HepG2 (cell line): Measurements from ENCODE around the gene CLDN9. TPM values are rescaled to one million over a fixed set of nuclear protein-coding genes. Genes with fewer than 3 reads are reported as not detected.
A peak's percentile ranks its signal among the peaks of the same experiment; 100 is the strongest.

Source experiments
- CTCF ChIP-seq: sonication (generic); formaldehyde crosslinking; IDR thresholded peaks from 2 replicates; pipeline ENCODE4 v1.5.0; 2020; ENCODE audit warnings: mild to moderate bottlenecking, missing genetic modification reagents, moderate library complexity
- FOXA1 ChIP-seq, 2 experiments: fragments of 450-650 bp in 1 of 2; sonication (generic) in 1 of 2; formaldehyde crosslinking in 1 of 2; IDR thresholded peaks; 2 replicates each; pipeline versions ENCODE4 v1.4.0 to v1.6.1; 2016 to 2020; ENCODE audit warnings: missing genetic modification reagents in 1 of 2
- GABPA ChIP-seq, 2 experiments: IDR thresholded peaks; 2 replicates each; pipeline ENCODE4 v1.6.1; 2011 to 2016; ENCODE audit warnings: low read depth in 2 of 2, low read length in 1 of 2, missing biosample characterization in 1 of 2, missing genetic modification characterization in 1 of 2
- HMGA1 ChIP-seq: sonication (generic); formaldehyde crosslinking; conservative IDR thresholded peaks from 2 replicates; pipeline ENCODE4 v1.4.0; 2020; ENCODE audit warnings: missing genetic modification reagents
- IKZF1 ChIP-seq: fragments of 450-650 bp; IDR thresholded peaks from 2 replicates; pipeline ENCODE4 v1.7.1; 2016
- ISX ChIP-seq: sonication (generic); formaldehyde crosslinking; conservative IDR thresholded peaks from 2 replicates; pipeline ENCODE4 v1.5.0; 2020; ENCODE audit warnings: missing genetic modification reagents
- NAIF1 ChIP-seq: sonication (generic); formaldehyde crosslinking; IDR thresholded peaks from 2 replicates; pipeline ENCODE4 v1.5.0; 2020; ENCODE audit warnings: mild to moderate bottlenecking, missing genetic modification reagents, borderline replicate concordance
- NPAS2 ChIP-seq: sonication (generic); formaldehyde crosslinking; IDR thresholded peaks from 2 replicates; pipeline ENCODE4 v1.8.0; 2022; ENCODE audit warnings: mild to moderate bottlenecking, missing genetic modification reagents, borderline replicate concordance
- ZBTB38 ChIP-seq: sonication (generic); formaldehyde crosslinking; IDR thresholded peaks from 2 replicates; pipeline ENCODE4 v1.5.1; 2020; ENCODE audit warnings: mild to moderate bottlenecking, missing genetic modification reagents
- ZBTB40 ChIP-seq, 2 experiments: fragments of 450-650 bp in 1 of 2; sonication (generic) in 1 of 2; formaldehyde crosslinking in 1 of 2; IDR thresholded peaks; 2 replicates each; pipeline versions ENCODE4 v1.6.1 to v1.8.0; 2016 to 2022; ENCODE audit warnings: antibody characterized with exemption in 1 of 2, mild to moderate bottlenecking in 1 of 2, missing genetic modification reagents in 1 of 2
- ZFAT ChIP-seq: sonication (generic); formaldehyde crosslinking; conservative IDR thresholded peaks from 2 replicates; pipeline ENCODE4 v1.8.1; 2023; ENCODE audit warnings: missing genetic modification reagents, inconsistent platforms
- ZFX ChIP-seq: sonication (generic); formaldehyde crosslinking; IDR thresholded peaks from 2 replicates; pipeline ENCODE4 v1.4.0; 2020; ENCODE audit warnings: mild to moderate bottlenecking, low read depth, missing genetic modification reagents, moderate library complexity
- ZNF20 ChIP-seq: sonication (generic); formaldehyde crosslinking; IDR thresholded peaks from 2 replicates; pipeline ENCODE4 v1.4.0; 2020; ENCODE audit warnings: mild to moderate bottlenecking, moderate library complexity, missing genetic modification reagents
- ZNF263 ChIP-seq: sonication (generic); formaldehyde crosslinking; IDR thresholded peaks from 2 replicates; pipeline ENCODE4 v1.4.0; 2020; ENCODE audit warnings: missing genetic modification reagents
- polyA plus RNA-seq, 8 experiments: library from polyadenylated mRNA; depleted of rRNA in 3 of 8; stranded (reverse) in 7 of 8; unstranded in 1 of 8; fragments of >200 nt; fragmentation: Illumina TruSeq in 4 of 8; extraction: Trizol in 4 of 8; gene quantifications; 2 replicates each; pipeline versions ENCODE4 v1.2.1 to v1.2.3, GENCODE V29; 2011 to 2016; ENCODE audit warnings: low read depth in 4 of 8, missing spikeins in 1 of 8, mixed read lengths in 1 of 8; ENCODE audit not compliant: insufficient read depth in 1 of 8
- total RNA-seq, 5 experiments: library from RNA; depleted of rRNA; stranded (reverse); fragments of >200 nt; fragmentation: Illumina TruSeq; extraction: Trizol; gene quantifications; 2 replicates each; pipeline ENCODE4 v1.2.3, GENCODE V29; 2016; ENCODE audit warnings: low read depth in 1 of 5
- TF ChIP-seq, protein P1 (sequence below): sonication (generic); formaldehyde crosslinking; IDR thresholded peaks from 2 replicates; pipeline ENCODE4 v1.4.0; 2020; ENCODE audit warnings: missing genetic modification reagents, borderline replicate concordance

CLDN9 gene
- total and polyA plus RNA-seq, 2 of the 13 experiments (the other 11 are each of a cell fraction or from before 2014, with no cell fraction given) = 0.15 to 0.26 TPM

DNA sequence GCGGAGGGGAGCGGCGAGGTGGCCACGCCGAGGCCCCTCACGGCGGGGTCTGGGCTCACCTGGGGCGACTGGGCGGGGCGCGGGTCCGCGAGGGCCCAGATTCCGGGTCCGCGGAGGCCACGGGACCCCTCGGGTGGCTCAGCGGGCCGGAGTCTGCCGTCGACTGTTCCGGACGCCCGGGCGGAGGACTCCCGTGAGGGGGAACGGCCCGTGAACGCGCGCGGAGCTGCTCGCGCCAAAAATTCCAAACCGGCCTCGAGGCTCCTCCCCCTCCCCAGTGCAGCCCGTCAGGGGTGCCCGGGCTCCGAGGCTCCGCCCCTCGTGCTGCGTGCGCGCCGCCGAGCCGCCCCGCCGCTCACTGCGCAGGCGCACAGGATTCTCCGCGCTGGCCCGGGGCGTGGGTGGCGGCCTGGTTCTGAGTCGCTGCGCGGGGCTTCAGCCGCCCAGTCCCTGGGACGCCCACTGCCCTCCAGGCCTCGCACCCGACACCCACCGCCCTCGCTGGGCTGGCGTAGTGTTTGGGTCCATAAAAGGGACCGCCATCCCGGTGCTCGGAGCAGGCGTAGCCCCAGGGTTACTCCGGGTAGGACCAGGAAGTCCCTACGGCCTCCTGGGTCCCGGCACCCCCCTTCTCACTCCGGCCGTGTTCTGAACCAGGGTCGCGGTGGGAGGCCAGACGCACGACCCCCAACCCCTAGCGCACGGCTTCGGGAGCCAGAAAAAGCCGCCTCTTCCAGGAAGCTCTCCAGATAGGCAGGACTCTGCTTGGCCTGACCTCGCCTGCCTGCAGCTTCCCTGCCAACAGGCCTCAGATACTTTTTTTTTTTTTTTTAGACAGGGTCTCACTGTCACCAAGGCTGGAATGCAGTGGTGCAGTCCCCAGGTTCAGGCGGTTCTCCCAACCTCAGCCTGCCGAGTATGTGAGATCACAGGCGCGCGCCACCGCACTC, 32.2 kb upstream of the CLDN9 start, which contains the start of gene PKMYT1 (continued):
- no peak for TF ChIP-seq ZBTB40 (IDR thresholded peaks at IDR 0.05)
- peak; percentile 57 for TF ChIP-seq ZBTB40 (CRISPR knock-in tag; IDR thresholded peaks at IDR 0.05)
- no peak; the same call in 1 of the 2 replicates for TF ChIP-seq ISX
- no peak for TF ChIP-seq IKZF1
- TF ChIP-seq GABPA (IDR thresholded peaks at IDR 0.05; ENCODE audit: low read depth, low read length) = no peak
- TF ChIP-seq GABPA (CRISPR knock-in tag; IDR thresholded peaks at IDR 0.05; ENCODE audit: low read depth) = no peak
- peak; percentile 96 for TF ChIP-seq ZFX (CRISPR knock-in tag)
- 0 out of 2 replicates have a peak, but pooled peaks have one; percentile 34 for TF ChIP-seq NPAS2
- no peak for TF ChIP-seq FOXA1 (IDR thresholded peaks at IDR 0.05)
- no peak for TF ChIP-seq FOXA1 (CRISPR knock-in tag; IDR thresholded peaks at IDR 0.05)
- no peak for TF ChIP-seq ZFAT
- peak; percentile 55; the same call in 1 of the 2 replicates for TF ChIP-seq ZBTB38
- peak; percentile 61; the same call in 1 of the 2 replicates for TF ChIP-seq NAIF1 (CRISPR knock-in tag)
- no peak for TF ChIP-seq HMGA1 (CRISPR knock-in tag)
- TF ChIP-seq, protein P1, sequence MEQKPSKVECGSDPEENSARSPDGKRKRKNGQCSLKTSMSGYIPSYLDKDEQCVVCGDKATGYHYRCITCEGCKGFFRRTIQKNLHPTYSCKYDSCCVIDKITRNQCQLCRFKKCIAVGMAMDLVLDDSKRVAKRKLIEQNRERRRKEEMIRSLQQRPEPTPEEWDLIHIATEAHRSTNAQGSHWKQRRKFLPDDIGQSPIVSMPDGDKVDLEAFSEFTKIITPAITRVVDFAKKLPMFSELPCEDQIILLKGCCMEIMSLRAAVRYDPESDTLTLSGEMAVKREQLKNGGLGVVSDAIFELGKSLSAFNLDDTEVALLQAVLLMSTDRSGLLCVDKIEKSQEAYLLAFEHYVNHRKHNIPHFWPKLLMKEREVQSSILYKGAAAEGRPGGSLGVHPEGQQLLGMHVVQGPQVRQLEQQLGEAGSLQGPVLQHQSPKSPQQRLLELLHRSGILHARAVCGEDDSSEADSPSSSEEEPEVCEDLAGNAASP (CRISPR knock-in tag) = no peak
- TF ChIP-seq ZNF20 (CRISPR knock-in tag) = no peak
- TF ChIP-seq ZNF263 (CRISPR knock-in tag) = peak; percentile 67; the same call in 1 of the 2 replicates
- no peak; the same call in 1 of the 2 replicates for TF ChIP-seq CTCF (CRISPR knock-in tag)
